Mesenteric fat pad (tissue), 1 donor: ENCODE results near the gene CEP68. TPM values are rescaled to one million over a fixed set of nuclear protein-coding genes. Genes with fewer than 3 reads are reported as not detected.

Experiments
- DNase-seq: peaks from one replicate; pipeline ENCODE4 v3.0.0-alpha.2; 2020; ENCODE audit warnings: low spot score
- total RNA-seq: library from RNA; stranded (reverse); fragmentation: NEBNext Ultra II Directional; extraction: Animal tissue kit (Norgen Biotek cat#: 25700); gene quantifications from one replicate; pipeline ENCODE4 v1.2.1, GENCODE V29; 2021
- donor health status: DM: yes; HTN: yes; CAD: no.

Gene CEP68
- total RNA-seq, 1 donor from 2014 or later: 21.9 TPM

DNA sequence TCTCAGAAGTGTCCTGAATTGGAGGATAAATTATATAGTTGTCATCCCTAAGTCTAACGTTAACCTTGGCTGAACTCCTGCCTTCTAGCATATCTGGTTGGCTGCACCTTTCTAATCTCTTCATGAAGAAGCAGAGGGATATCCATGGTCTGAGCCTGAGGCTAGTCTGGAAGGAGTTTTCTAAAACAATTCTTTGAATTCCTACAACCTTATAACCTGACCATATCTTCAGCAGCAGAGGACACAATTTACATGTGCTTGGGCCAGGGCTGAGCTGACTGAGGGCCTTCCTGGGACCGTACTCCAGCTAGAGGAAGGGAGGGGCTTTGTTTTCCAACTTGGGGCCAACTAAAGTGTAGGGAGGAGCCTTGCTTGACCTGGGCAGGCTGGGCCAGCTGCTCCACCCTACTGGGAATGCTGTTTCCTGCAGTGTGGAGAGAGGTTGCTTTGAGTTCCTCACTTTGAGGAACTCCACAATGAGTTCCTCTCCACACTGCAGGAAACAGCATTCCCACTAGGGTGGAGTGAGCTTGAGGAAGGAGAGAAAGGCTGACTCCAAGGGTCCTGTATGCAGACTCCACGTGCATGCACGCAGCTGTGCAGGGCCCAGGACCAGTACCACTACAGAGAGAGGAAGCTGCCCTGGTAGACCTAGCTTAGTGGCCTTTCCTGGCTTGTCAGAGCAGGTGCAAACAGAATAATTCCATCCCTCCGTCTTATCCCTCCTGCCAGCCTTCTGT is 19.6 kb downstream of the CEP68 start:
- DNase-seq: no peak

GRCh38 chr2:65076345-65076710 is 20.1 kb downstream of the CEP68 start:
- no peak for DNase-seq

GRCh38 chr2:65077898-65078297 is 21.7 kb downstream of the CEP68 start:
- DNase-seq: no peak

DNA sequence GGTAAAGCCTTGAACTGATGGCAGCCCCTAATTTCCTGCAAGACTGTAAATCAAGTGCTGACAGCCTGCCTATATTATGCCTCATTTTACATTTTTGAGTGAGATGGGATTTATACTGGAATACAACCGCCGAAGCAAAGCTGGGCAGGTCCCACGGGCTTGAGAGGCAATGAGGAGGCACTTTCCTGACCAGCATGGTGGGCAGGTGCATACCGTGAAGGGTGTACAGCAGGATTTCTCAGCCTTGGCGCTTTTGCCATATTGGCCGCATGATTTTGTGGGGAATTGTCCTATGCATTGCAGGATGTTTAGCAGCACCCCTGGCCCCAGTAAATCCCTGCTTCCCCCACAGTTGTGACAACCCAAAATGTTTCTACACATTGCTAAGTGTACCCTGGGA is 22.8 kb downstream of the CEP68 start:
- DNase-seq: no peak

DNA sequence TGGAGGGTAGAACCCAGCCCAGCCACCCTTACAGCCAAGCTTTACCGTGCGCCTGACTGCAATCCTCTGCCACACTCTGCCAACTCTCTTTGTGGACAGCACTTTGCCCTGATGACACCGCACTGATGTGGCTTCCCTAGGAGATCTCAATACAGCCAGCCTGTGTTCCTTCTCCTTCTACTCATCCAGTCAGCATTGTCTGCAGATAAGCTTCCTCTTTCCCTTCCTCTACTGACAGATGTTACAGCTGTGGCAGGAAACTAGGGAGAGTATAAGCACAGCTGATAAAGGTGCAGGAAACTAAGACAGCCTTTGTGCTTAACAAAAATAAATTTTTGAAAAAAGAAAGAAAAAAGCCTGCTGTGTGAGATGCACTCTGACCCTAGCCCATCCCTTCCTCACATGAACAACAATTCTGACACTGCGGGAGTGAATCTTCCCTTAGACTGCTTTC is 25.0 kb downstream of the CEP68 start:
- no peak for DNase-seq

GRCh38 chr2:65085148-65085547 is 28.9 kb downstream of the CEP68 start:
- DNase-seq: no peak

DNA sequence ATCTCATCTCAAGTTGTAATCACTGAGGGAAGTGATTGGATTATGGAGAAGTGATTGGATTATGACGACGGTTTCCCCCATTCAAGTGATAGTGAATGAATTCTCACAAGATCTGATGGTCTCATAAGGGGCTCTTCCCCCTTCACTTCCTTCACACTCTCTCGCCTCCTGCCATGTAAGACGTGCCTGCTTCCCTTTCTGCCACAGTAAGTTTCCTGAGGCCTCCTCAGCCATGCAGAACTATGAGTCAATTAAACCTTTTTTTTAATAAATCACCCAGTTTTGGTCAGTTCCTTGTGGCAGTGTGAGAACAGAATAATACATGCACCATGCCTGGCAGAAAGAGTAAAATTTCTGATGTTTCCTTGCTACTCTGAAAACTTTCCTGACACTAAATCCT is 36.6 kb downstream of the CEP68 start:
- no peak for DNase-seq

- no peak for DNase-seq
These were observed 37.0 kb downstream of the CEP68 start for GRCh38 chr2:65093211-65093610.

- no peak for DNase-seq
These were observed 40.7 kb downstream of the CEP68 start for GRCh38 chr2:65096948-65097347.

GRCh38 chr2:65097844-65098243 is 41.6 kb downstream of the CEP68 start:
- DNase-seq: no peak

- no peak for DNase-seq
These were observed 42.5 kb downstream of the CEP68 start for GRCh38 chr2:65098741-65099140.

DNA sequence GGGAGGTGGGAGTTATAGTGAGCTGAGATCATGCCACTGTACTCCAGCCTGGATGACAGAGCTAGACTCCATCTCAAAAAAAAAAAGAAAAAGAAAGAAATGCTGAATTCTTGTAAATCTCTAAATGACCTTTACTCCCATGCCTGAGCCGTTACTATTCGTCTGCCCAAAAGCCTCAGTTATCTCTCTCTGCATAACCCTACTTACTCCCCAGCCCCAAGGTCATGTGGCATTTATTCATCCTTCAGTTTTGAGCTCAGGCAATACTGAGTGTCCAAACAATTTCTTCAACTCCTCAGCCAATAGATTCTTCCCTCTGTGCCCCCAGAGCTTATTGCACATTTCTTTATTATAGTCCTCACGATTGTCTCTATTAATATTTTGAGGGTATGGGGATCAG is 44.9 kb downstream of the CEP68 start:
- no peak for DNase-seq

- no peak for DNase-seq
These were observed 46.9 kb downstream of the CEP68 start for GRCh38 chr2:65103013-65103715.

DNA sequence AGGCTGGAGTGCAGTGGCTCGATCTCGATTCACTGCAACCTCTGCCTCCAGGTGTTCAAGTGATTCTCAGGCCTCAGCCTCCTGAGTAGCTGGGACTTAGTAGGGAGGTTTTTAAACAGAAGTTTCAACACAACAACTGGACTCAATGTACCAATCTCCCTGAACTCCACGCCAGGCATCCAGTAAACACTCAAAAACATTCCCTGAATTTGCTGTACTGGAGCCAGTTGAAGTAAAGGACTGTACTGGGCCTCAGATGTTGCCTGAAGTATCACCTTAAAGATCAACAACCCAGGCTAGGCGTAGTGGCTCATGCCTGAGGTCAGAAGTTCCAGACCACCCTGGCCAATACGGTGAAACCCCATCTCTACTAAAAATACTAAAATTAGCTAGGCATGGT is 51.3 kb downstream of the CEP68 start:
- no peak for DNase-seq

DNA sequence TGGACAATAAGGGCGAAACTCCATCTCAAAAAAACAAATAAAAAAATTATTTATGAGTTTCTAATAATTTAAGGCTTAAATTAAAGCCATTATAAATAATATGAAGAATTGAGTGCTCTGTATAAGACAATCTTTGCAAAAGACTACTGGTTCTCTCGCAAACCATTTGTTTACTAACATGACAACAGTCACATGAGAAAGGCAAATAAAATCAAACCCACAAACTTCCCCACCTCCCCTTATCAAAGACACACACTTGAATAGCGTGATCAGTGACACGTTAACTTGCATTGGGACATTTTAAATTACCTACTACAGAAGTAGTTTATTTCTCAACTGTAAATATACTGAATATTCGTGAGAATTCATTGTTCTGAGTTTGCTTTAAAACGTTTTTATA is 52.6 kb downstream of the CEP68 start:
- no peak for DNase-seq

DNA sequence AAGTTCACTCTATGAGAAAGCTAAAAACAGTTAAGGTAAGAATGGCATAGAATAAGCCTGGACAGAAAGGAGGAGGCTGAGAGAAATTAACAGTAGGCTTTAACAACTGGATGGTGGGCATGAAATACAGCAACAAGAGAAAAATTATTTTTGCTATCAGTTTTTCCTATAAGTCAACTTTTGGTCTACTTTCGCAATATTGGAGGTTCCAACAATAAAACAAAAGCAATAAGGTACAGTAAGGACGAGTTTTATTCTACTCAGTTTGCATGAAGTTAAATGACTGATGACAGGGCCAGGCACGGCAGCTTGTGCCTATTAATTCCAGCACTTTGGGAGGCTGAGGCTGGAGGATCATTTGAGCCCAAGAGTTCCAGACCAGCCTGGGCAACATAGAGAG is 56.4 kb downstream of the CEP68 start:
- no peak for DNase-seq

GRCh38 chr2:65113229-65113628 is 57.0 kb downstream of the CEP68 start:
- no peak for DNase-seq

- no peak for DNase-seq
These were observed 57.6 kb downstream of the CEP68 start for GRCh38 chr2:65113816-65114215.

DNA sequence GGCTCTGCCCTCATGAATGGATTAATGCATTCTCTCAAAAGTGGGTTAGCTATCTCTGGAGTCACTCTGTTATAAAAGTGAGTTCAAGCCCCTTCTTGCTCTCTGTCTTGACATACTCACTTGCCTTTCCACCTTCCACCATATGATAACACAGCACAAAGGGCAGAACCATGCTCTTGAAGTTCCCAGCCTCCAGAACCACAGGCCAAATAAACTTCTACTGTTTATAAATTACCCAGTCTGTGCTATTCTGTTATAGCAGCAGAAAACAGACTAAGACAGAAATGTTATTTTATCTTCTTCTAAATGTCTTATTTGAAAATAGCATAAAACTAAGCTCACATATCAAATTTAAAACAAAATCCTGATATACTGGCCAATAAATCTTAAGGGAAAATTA is 58.7 kb downstream of the CEP68 start:
- DNase-seq: no peak

DNA sequence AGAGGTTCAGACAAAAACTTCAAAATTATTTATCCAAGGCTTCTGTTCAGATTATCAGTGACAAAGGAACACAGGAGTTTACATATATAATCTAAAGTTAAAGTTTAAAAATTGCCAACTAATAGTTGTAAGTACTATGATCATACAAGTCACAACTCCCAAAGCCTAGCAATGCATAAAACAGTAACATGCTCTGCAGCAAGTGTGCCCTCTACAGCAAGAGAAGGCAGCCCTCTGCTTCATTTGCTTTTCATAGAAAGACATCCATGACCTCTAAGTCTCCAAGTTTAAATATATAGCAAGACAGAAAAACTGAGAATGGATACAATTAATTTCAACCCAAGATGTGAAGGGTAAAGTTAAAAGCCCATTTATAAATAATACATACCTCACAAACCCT is 60.4 kb downstream of the CEP68 start:
- no peak for DNase-seq

DNA sequence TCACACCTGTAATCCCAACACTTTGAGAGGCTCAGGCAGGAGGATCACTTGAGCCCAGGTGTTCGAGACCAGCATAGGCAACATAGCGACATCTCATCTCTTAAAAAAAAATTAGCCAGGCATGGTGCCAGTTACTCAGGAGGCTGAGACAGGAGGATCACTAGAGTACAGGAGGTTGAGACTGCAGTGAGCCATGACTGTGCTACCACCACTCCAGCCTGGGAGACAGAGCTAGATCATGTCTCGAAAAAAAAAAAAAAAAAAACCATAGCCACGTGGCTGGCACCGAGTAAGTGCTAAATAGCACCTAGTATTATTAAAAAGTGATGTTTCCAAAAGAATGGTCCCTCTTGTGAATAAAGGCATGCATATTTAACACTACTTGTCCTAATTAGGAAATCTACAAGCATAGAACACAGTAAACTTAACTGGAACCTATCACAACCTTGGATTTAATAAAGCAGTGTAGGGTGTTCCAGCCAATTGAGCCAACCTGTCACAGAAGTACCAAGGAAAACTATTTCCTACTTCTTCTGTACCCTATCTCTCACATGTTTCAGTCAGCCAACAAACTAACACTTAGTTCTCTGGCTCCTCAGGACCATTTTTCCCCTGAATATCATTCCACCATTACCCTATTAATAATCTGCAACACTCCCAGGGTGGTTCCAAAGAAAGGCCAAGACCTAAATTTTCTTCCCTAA is 64.9 kb downstream of the CEP68 start:
- no peak for DNase-seq

DNA sequence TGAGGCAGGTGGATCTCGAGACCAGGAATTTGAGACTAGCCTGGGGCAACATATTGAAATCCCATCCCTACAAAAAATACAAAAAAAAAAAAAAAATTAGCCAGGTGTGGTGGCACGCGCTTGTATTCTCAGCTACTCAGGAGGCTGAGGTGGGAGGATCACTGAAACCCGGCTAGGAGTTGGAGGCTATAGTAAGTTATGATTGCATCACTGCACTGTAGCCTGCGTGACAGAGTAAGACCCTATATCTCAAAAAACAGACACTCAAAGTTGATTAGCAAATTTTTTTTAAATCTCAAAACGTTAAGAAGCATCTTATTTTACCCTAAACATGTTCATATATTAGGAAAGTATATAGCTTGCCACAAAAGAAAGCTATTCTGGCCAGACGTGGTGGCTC is 66.1 kb downstream of the CEP68 start:
- DNase-seq: no peak
